Upper lobe of right lung (tissue), 1 donor: ENCODE results near the gene ARHGEF10L. TPM values are rescaled to one million over a fixed set of nuclear protein-coding genes. Genes with fewer than 3 reads are reported as not detected.

Experiments
- ATAC-seq: fragments of 200-7000 bp; cut with Tn5 transposase; one replicate; pipeline ENCODE4 v1.9.1; 2020; ENCODE audit warnings: mild to moderate bottlenecking, moderate library complexity
- DNase-seq: peaks from one replicate; pipeline ENCODE4 v3.0.0-alpha.2; 2020
- H3K27ac ChIP-seq: fragments of 200-600 bp; one replicate; pipeline ENCODE4 v1.8.0; 2022
- H3K27me3 ChIP-seq: fragments of 200-600 bp; one replicate; pipeline ENCODE4 v1.8.0; 2022; ENCODE audit warnings: mild to moderate bottlenecking
- H3K36me3 ChIP-seq: fragments of 200-600 bp; one replicate; pipeline ENCODE4 v1.8.0; 2022
- H3K4me1 ChIP-seq: fragments of 200-600 bp; one replicate; pipeline ENCODE4 v1.8.0; 2022
- H3K4me3 ChIP-seq: fragments of 200-600 bp; one replicate; pipeline ENCODE4 v1.8.0; 2022; ENCODE audit warnings: mild to moderate bottlenecking
- H3K9me3 ChIP-seq: fragments of 200-600 bp; one replicate; pipeline ENCODE4 v1.8.0; 2022
- CTCF ChIP-seq: fragments of 200-600 bp; IDR thresholded peaks from one replicate; pipeline ENCODE4 v1.8.0; 2022; ENCODE audit warnings: antibody characterized with exemption
- intact Hi-C: fragments of 100-400 bp; cut with DNase I; formaldehyde crosslinking; loops from one replicate; pipeline ENCODE4 v1.11.0; 2022
- total RNA-seq: library from RNA; stranded (reverse); fragmentation: NEBNext Ultra II Directional; extraction: Animal tissue kit (Norgen Biotek cat#: 25700); gene quantifications from one replicate; pipeline ENCODE4 v1.2.1, GENCODE V29; 2021
- donor health status: DM: no; HTN: yes; CAD: no; lungs with severe emphysema.

The ARHGEF10L gene
- total RNA-seq, 1 donor from 2014 or later, result 34.1 TPM

GRCh38 chr1:17606826-17607440, 67.4 kb downstream of the ARHGEF10L start:
- DNase-seq (peak; percentile 89), ATAC-seq (peak; percentile 80)
- Histone ChIP-seq H3K27me3 (no peaks in the 10 kb centered on the region), H3K9me3 (no peaks in the 10 kb centered on the region), H3K4me3 (no peak overlapping the region), H3K27ac (no peak overlapping the region), H3K4me1 (peaks cover 11% of the 10 kb centered on the region), H3K36me3 (peaks cover 6% of the 10 kb centered on the region)
- intact Hi-C loops, result loop anchor here (10.0 kb wide), 1 partner anchor 102 kb away; no protein-coding TSS in a partner anchor
- peak; percentile 87 for TF ChIP-seq CTCF

GRCh38 chr1:17607644-17608581, 68.4 kb downstream of the ARHGEF10L start:
- no peak overlapping the region for H3K27ac ChIP-seq
- intact Hi-C loops, result loop anchor here (10.0 kb wide), 1 partner anchor 103 kb away; no protein-coding TSS in a partner anchor
- DNase-seq, result no peak
- H3K36me3 ChIP-seq, result peaks cover 6% of the 10 kb centered on the region
- TF ChIP-seq CTCF, result no peak
- no peak overlapping the region for H3K4me3 ChIP-seq
- no peaks in the 10 kb centered on the region for H3K27me3 ChIP-seq
- peaks cover 11% of the 10 kb centered on the region for H3K4me1 ChIP-seq
- no peaks in the 10 kb centered on the region for H3K9me3 ChIP-seq
- no peak for ATAC-seq

GRCh38 chr1:17609529-17609928, 70.0 kb downstream of the ARHGEF10L start:
- H3K36me3 ChIP-seq, result peaks cover 6% of the 10 kb centered on the region
- no peak overlapping the region for H3K4me3 ChIP-seq
- ATAC-seq (no peak), DNase-seq (no peak)
- H3K27ac ChIP-seq, result no peak overlapping the region
- no peaks in the 10 kb centered on the region for H3K27me3 ChIP-seq
- H3K4me1 ChIP-seq, result peaks cover 11% of the 10 kb centered on the region
- intact Hi-C loops, result loop anchor here (10.0 kb wide), 1 partner anchor 105 kb away; no protein-coding TSS in a partner anchor
- TF ChIP-seq CTCF, result no peak
- H3K9me3 ChIP-seq, result no peaks in the 10 kb centered on the region

- H3K9me3 ChIP-seq, result no peaks in the 10 kb centered on the region
- peaks cover 11% of the 10 kb centered on the region for H3K4me1 ChIP-seq
- intact Hi-C loops, result no loop called here
- H3K4me3 ChIP-seq, result no peak overlapping the region
- peaks cover 6% of the 10 kb centered on the region for H3K36me3 ChIP-seq
- H3K27ac ChIP-seq, result no peak overlapping the region
- no peaks in the 10 kb centered on the region for H3K27me3 ChIP-seq
- DNase-seq (no peak), ATAC-seq (no peak)
- no peak for TF ChIP-seq CTCF
These were observed 70.6 kb downstream of the ARHGEF10L start for GRCh38 chr1:17610085-17610484.

GRCh38 chr1:17610713-17611112, 71.2 kb downstream of the ARHGEF10L start:
- intact Hi-C loops, result no loop called here
- ATAC-seq, result no peak
- Histone ChIP-seq H3K27ac (no peak overlapping the region), H3K4me1 (peaks cover 10% of the 10 kb centered on the region), H3K4me3 (no peak overlapping the region), H3K27me3 (no peaks in the 10 kb centered on the region), H3K9me3 (no peaks in the 10 kb centered on the region), H3K36me3 (peaks cover 6% of the 10 kb centered on the region)
- no peak for DNase-seq
- no peak for TF ChIP-seq CTCF
